Breast epithelium (tissue), 4 donors: ENCODE results near the gene NAXE. TPM values are rescaled to one million over a fixed set of nuclear protein-coding genes. Genes with fewer than 3 reads are reported as not detected.
"Not testable (repeated sequence)": the region's sequence is repeated elsewhere in the genome, so short reads cannot be mapped to it uniquely, and the experiment has no call there.

ENCODE experiments used
- DNase-seq, 2 donors: peaks; one replicate each; pipeline ENCODE4 v3.0.0-alpha.2; 2019; ENCODE audit warnings: low spot score in 2 of 2
- H3K27ac ChIP-seq, 2 donors: fragments of 200-600 bp; sonication (generic) in 1 of 2; one replicate each; pipeline ENCODE4 v1.5.1; 2016 to 2019; ENCODE audit warnings: mild to moderate bottlenecking in 1 of 2
- H3K27me3 ChIP-seq, 2 donors: fragments of 200-600 bp; sonication (generic) in 1 of 2; one replicate each; pipeline versions ENCODE4 v1.5.1 to v1.6.0; 2017 to 2019; ENCODE audit warnings: control low read depth in 1 of 2, mild to moderate bottlenecking in 1 of 2
- H3K36me3 ChIP-seq: fragments of 200-600 bp; one replicate; pipeline ENCODE4 v1.5.1; 2019
- H3K4me1 ChIP-seq, 2 donors: fragments of 200-600 bp; sonication (generic); one replicate each; pipeline ENCODE4 v1.5.1; 2016 to 2019; ENCODE audit warnings: control low read depth in 1 of 2
- H3K4me3 ChIP-seq, 3 donors: fragments of 200-600 bp; sonication (generic); 1 replicate in 2 of 3; 2 replicates in 1 of 3; pipeline ENCODE4 v1.5.1; 2016 to 2019; ENCODE audit warnings: mild to moderate bottlenecking in 3 of 3, moderate library complexity in 2 of 3
- H3K9me3 ChIP-seq, 2 donors: fragments of 200-600 bp; sonication (generic) in 1 of 2; one replicate each; pipeline ENCODE4 v1.5.1; 2016 to 2019; ENCODE audit warnings: control low read depth in 1 of 2
- POLR2A ChIP-seq: fragments of 450-650 bp; IDR thresholded peaks from one replicate; pipeline ENCODE4 v1.6.1; 2016; ENCODE audit warnings: antibody characterized with exemption, mild to moderate bottlenecking, moderate library complexity
- POLR2AphosphoS5 ChIP-seq, 3 donors: sonication (generic); formaldehyde crosslinking; IDR thresholded peaks; one replicate each; pipeline ENCODE4 v1.6.1; 2017; ENCODE audit warnings: antibody characterized with exemption in 3 of 3
- intact Hi-C: fragments of 100-400 bp; cut with DNase I; formaldehyde crosslinking; loops from one replicate; pipeline ENCODE4 v1.15.1; 2023; ENCODE audit warnings: low total_unique reads
- total RNA-seq, 3 donors: library from RNA; depleted of rRNA; stranded (reverse); fragments of >200 nt; gene quantifications; one replicate each; pipeline ENCODE4 v1.1.0, GENCODE V29; 2016
- TF ChIP-seq, protein P1 (sequence below), 3 donors: fragments of 450-650 bp; IDR thresholded peaks; one replicate each; pipeline ENCODE4 v1.5.1; 2016 to 2017; ENCODE audit warnings: antibody characterized with exemption in 3 of 3, mild to moderate bottlenecking in 3 of 3, moderate library complexity in 3 of 3

NAXE gene
- total RNA-seq, 3 donors from 2014 or later: 70.4 to 90.5 (median 75.5) TPM

DNA sequence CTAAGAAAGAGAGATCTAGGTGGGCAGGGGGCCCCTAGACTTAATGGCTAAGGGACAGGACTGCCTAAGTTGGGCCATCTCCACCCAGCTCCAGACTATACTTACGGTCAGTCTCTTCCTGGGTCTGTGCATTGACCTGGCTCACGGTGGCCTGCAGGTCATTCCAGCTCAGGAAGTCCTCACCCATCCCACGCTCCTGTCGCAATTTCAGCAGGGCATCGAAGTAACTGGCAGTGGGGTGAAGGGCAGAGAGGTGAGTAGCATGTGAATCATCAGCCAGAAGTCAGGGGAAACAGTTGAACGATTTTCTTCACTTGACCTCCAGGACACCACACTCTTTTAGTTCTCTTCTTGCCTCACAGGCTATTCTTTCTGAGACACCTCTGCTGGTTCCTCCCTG is 39.7 kb upstream of the NAXE start:
- intact Hi-C loops: no loop called here
- Histone ChIP-seq H3K27ac (no peak overlapping the region), H3K4me3 (no peak overlapping the region), H3K27me3 (no peaks in the 10 kb centered on the region), H3K36me3 (no peaks in the 10 kb centered on the region), H3K9me3 (no peaks in the 10 kb centered on the region), H3K4me1 (no peaks in the 10 kb centered on the region)
- no peak for TF ChIP-seq POLR2AphosphoS5 (IDR thresholded peaks at IDR 0.05)
- TF ChIP-seq, protein P1, sequence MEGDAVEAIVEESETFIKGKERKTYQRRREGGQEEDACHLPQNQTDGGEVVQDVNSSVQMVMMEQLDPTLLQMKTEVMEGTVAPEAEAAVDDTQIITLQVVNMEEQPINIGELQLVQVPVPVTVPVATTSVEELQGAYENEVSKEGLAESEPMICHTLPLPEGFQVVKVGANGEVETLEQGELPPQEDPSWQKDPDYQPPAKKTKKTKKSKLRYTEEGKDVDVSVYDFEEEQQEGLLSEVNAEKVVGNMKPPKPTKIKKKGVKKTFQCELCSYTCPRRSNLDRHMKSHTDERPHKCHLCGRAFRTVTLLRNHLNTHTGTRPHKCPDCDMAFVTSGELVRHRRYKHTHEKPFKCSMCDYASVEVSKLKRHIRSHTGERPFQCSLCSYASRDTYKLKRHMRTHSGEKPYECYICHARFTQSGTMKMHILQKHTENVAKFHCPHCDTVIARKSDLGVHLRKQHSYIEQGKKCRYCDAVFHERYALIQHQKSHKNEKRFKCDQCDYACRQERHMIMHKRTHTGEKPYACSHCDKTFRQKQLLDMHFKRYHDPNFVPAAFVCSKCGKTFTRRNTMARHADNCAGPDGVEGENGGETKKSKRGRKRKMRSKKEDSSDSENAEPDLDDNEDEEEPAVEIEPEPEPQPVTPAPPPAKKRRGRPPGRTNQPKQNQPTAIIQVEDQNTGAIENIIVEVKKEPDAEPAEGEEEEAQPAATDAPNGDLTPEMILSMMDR (IDR thresholded peaks at IDR 0.05): no peak
- no peak for TF ChIP-seq POLR2A
- DNase-seq: no peak

DNA sequence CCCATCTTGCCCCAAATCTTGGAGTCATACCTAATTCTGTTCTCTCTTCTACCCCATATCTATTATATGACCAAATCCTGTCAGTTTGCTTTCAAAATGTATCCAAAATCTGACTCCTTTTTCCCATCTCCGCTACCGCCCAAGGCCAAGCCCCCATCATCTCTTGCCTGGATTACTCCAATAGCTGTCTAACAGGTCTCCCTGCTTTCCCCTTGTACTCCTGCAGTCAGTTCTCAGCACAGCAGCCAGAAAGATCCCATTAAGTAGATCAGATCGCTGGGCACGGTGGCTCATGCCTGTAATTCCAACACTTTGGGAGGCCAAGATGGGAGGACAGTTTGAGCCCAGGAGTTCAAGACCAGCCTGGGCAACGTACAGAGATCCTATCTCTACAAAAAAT is 39.1 kb upstream of the NAXE start:
- DNase-seq: no peak
- H3K9me3 ChIP-seq: no peaks in the 10 kb centered on the region
- no peak for TF ChIP-seq POLR2A
- TF ChIP-seq POLR2AphosphoS5 (IDR thresholded peaks at IDR 0.05): no peak
- TF ChIP-seq, protein P1 (IDR thresholded peaks at IDR 0.05): no peak
- no peak overlapping the region for H3K4me3 ChIP-seq
- intact Hi-C loops: no loop called here
- H3K27me3 ChIP-seq: no peaks in the 10 kb centered on the region
- H3K4me1 ChIP-seq: no peaks in the 10 kb centered on the region
- H3K27ac ChIP-seq: no peak overlapping the region
- H3K36me3 ChIP-seq: no peaks in the 10 kb centered on the region

DNA sequence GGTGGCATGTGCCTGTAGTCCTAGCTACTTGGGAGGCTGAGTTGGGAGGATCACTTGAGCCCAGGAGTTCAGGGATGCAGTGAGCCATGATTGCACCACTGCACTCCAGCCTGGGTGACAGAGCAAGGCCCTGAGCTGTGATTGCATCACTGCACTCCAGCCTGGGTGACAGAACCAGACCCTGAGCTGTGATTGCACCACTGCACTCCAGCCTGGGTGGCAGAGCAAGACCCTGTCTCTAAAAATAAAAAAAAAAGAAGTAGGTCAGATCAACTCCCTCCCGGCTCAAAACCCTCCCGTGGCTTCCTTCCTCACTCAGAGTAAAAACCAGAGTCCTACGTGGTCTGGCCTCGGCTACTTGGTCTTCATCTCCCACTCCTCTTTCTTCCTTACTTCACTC is 38.6 kb upstream of the NAXE start:
- H3K27me3 ChIP-seq, H3K36me3 ChIP-seq, H3K27ac ChIP-seq, H3K9me3 ChIP-seq, intact Hi-C loops, DNase-seq, H3K4me1 ChIP-seq, H3K4me3 ChIP-seq: not testable (repeated sequence)

DNA sequence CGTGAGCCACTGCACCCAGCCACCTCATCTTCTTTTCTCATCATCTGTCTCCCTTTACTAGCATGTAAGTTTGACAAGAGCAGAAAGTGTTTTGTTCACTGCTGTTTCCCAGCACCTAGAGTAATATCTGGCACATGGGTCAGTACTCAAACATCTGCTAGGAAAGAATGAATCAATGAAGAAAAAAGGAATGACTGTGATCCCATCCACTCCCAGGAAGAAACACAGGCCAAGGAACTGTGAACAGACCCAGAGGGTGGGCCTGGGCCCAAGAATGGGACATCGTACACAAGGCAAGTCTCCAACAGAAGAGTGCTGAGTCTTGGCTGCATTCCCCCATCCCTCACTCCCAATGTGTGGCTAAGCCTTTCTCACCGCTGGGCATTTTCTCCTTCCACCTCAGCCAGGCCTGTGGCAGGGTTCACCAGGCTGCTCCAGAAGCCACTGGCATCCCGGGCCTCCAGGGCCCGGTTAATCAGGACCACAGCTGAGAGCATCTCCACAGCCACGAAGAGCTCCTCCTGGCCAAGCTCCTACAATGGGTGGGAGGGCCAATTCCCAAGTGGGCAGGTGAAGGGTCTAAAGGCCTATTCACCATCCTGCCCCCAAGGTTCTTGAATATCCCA is 37.6 kb upstream of the NAXE start:
- no peak for DNase-seq
- intact Hi-C loops: no loop called here
- Histone ChIP-seq H3K9me3 (no peaks in the 10 kb centered on the region), H3K27me3 (no peaks in the 10 kb centered on the region), H3K36me3 (no peaks in the 10 kb centered on the region), H3K4me1 (no peaks in the 10 kb centered on the region), H3K4me3 (no peak overlapping the region), H3K27ac (no peak overlapping the region)
- TF ChIP-seq, protein P1 (IDR thresholded peaks at IDR 0.05): no peak
- no peak for TF ChIP-seq POLR2A
- no peak for TF ChIP-seq POLR2AphosphoS5 (IDR thresholded peaks at IDR 0.05)

DNA sequence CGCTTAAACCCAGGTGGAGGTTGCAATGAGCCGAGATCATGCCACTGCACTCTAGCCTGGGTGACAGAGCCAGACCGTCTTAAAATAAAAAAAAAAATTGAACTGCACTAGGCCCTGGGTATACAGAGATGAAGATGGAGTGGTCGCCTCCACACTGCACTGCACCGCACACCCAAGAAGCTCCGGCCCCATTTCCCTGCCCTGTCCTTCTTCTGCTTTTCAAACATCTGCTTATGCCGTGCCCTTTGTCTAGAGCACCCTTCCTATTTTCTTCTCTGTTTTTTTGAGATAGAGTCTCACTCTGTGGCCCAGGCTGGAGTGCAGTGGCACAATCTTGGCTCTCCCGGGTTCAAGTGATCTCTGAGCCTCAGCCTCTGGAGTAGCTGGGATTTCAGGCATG is 36.6 kb upstream of the NAXE start:
- Histone ChIP-seq H3K36me3 (no peaks in the 10 kb centered on the region), H3K27ac (no peak overlapping the region), H3K9me3 (no peaks in the 10 kb centered on the region), H3K27me3 (no peaks in the 10 kb centered on the region), H3K4me1 (no peaks in the 10 kb centered on the region), H3K4me3 (no peak overlapping the region)
- intact Hi-C loops: no loop called here
- TF ChIP-seq POLR2A (no peak), POLR2AphosphoS5 (IDR thresholded peaks at IDR 0.05) (no peak)
- TF ChIP-seq, protein P1 (IDR thresholded peaks at IDR 0.05): no peak
- DNase-seq: no peak

DNA sequence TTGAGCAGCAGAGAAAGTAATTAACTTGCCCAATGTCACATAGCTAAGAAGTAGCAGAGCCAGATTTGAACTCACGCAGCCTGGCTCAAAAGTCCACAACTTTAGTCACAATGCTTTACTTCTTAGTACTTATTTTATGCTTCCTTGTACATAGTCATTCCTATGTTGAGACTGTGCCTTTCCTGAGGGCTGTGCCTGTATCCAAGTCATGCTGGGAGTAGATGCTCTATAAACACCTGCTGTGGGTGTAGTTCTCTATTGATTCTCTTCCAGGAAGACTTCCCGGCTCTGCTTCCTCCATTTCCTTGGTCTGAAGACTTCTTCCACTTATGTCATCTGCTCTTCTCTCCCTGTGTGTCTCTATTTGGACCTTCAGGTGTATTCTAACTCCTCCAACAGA is 35.9 kb upstream of the NAXE start:
- no peaks in the 10 kb centered on the region for H3K27me3 ChIP-seq
- intact Hi-C loops: no loop called here

More for the DNA sequence above, 35.9 kb upstream of the NAXE start:
- H3K36me3 ChIP-seq: no peaks in the 10 kb centered on the region
- no peak overlapping the region for H3K4me3 ChIP-seq
- no peaks in the 10 kb centered on the region for H3K4me1 ChIP-seq
- no peaks in the 10 kb centered on the region for H3K9me3 ChIP-seq
- TF ChIP-seq, protein P1 (IDR thresholded peaks at IDR 0.05): no peak
- TF ChIP-seq POLR2A (no peak), POLR2AphosphoS5 (IDR thresholded peaks at IDR 0.05) (no peak)
- H3K27ac ChIP-seq: no peak overlapping the region
- DNase-seq: no peak
